GM18517 (cell line): ENCODE data around the gene OR2A7.
A peak's percentile ranks its signal among the peaks of the same experiment; 100 is the strongest.
"Not testable (repeated sequence)": the region's sequence is repeated elsewhere in the genome, so short reads cannot be mapped to it uniquely, and the experiment has no call there.

Experiments
- ATAC-seq: cut with Tn5 transposase; IDR thresholded peaks from one replicate; pipeline ENCODE4 v1.9.1; 2021; ENCODE audit warnings: mild to moderate bottlenecking, moderate library complexity; ENCODE audit not compliant: unreplicated experiment

Gene OR2A7, protein sequence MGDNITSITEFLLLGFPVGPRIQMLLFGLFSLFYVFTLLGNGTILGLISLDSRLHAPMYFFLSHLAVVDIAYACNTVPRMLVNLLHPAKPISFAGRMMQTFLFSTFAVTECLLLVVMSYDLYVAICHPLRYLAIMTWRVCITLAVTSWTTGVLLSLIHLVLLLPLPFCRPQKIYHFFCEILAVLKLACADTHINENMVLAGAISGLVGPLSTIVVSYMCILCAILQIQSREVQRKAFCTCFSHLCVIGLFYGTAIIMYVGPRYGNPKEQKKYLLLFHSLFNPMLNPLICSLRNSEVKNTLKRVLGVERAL

DNA sequence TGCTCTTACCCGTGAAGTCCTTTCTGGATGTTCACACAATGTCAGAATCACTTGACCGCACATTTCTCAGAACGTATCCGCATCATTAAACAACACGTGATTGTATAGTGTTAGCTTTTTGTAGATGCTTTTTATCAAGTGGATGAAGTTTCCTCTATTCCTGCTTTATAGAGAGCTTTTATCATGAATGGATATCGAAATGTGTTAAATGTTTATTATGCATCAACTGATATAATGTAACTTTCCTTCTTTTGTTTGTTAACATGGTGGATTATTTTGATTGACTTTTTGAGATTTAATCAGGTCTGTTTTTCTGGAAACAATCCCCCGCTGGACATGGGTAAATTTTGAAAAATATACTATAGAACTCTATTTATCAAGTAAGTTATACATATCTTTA lies at the start of gene OR2A7:
TSS of gene OR2A7 (minus strand) at position 101 of the 400 bp plus-strand sequence. CDS start 5,164 bp downstream, outside the sequence.
- not testable (repeated sequence) for ATAC-seq

DNA sequence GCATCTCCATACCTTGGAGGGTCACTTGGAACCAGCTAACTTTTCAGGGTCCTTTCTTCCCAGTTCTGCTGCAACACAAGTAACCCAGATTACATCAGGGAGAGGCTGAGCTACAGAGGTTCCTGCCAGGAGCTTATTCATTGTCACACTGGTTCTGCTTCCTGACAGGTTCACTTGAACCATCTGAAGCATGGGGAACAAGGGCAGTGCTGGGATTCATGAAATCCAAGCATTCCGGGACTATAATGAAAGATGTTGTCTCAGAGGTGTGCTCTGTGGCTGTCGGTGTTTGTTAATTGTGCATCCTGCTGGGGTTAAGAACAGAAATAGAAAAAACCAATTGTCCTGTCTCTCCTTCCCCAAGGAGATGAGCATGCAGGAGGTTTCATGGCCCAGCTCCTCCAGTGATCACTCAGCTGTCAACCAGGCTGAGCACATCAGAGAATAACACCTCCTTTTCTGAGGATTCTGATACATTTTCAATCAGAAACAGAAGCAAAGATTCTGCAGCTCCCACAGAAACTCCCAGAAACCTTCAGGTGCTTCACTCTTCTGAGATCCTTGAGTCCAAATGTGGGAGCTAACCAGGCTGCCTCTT lies 47.4 kb upstream of the OR2A7 start, which contains the start of gene OR2A1:
TSS of gene OR2A1 (plus strand) at position 548 of the 598 bp plus-strand sequence. CDS start 5,706 bp downstream, outside the sequence.
- not testable (repeated sequence) for ATAC-seq

DNA sequence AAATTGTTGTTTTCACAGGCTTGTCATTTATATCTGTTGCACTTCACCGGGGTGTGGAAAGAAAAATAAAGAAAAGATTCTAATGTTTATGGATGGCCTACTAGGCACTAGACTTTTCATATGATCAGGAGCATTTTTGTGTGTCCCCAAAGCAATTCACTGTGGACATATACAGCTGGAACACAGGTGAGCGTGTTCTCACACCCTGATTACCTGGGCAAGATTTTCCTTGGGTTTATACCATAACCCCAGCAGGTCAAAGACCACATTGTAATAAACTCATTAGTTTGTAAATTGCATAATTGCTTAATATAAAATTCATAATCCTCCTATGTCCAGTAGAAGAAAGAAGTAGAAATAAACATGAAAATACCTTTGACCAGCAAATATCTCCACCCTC lies 46.6 kb upstream of the OR2A7 start:
- not testable (repeated sequence) for ATAC-seq

- ATAC-seq: not testable (repeated sequence)
Measured at GRCh38 chr7:144309702-144310101, 45.1 kb upstream of the OR2A7 start.

DNA sequence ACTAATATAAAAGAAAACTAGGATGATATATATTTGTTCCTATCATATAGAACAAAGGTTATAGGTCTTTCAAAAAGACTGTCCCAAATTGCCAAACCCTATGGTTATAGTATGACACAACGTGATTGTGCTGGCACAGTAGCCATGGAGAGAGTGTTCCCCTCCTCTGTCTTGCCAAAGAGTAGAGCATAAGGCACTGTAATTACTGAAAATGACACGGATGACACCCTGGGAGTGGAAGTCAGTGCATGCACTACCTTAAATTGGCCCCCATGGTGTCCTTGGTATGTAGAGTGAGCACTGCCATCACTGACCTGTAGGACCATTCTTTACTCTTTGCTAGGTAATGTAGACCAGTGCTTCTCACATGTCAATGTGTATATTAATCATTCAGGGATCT lies 40.6 kb upstream of the OR2A7 start:
- not testable (repeated sequence) for ATAC-seq

DNA sequence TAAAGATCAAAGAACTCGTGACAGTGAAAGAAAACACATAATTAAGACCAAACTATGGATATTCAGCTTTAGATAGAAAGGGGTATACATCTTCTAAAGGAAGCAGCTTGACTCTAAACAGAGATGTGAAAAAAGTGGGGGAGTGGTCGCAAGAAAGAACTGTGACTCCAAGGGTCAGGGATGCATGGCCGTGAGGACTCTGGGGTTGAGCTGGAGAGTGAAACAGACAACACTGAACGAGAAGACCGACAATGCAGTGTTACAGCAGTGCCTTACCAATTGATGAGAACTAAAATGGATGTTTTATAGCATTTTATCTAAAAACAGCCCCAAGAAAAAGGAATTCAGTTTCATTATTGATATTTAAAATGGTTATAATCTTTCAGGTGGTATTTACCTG lies 39.0 kb upstream of the OR2A7 start:
- ATAC-seq: not testable (repeated sequence)

- ATAC-seq: not testable (repeated sequence)
Measured at GRCh38 chr7:144302578-144303303, 38.1 kb upstream of the OR2A7 start.

DNA sequence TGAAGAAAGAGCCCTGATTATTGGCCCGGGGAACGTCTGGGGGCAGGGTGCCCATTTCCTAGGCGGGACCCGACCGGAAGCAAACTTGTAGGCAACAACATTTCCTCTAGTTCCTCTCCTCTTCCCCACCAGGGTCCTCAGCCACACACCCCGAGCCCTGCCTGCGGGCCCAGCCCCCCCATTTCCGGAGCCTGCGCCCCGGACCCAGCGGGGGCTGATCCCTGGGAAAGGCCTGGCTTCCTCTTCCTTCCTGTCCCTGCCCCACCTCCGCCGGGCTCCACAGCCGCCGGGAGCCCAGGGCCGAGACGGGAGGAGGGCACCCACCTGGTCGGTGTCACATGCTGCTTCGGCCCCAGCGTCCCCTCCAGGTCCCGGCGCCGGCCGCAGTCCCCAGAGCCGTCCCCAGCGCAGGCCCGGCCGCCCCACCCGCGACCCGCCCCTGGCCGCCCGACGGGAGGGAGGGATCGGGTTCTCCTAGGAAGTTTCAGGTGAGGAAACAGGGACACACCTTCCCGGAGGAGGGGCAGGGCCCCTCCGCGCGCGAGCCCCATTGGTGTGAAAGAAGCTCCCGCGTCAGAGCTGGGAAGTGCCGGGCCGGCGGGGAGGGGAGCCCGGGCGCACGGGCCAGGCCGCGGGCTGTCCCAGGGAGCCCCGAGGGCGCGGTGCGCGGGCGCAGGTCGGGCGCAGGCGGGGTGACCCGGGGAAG lies 29.4 kb upstream of the OR2A7 start:
- peak; percentile 77 for ATAC-seq

- not testable (repeated sequence) for ATAC-seq
Measured at GRCh38 chr7:144292384-144293161, 28.0 kb upstream of the OR2A7 start.

DNA sequence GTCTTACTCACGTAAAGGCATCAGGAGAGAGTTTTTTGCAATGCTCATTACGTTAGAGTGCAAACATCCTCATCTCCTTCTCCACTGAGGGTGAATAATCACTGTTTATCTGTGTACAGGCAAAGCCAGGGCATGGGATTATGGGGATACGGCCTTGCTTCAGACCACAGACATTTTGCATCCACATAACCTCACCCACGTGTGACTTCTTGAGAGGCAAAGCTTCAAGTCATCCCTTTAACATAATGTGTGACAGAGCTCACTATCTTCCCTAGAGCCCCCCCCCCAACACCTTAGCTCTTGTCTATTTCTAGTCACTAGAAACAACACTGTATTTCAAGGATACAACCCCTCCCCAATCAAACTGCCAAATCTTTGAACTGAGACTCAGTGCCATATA lies 27.0 kb upstream of the OR2A7 start:
- ATAC-seq: not testable (repeated sequence)

- not testable (repeated sequence) for ATAC-seq
Measured at GRCh38 chr7:144287171-144287784, 22.7 kb upstream of the OR2A7 start.

- not testable (repeated sequence) for ATAC-seq
Measured at GRCh38 chr7:144283716-144284115, 19.1 kb upstream of the OR2A7 start.

- ATAC-seq: not testable (repeated sequence)
Measured at GRCh38 chr7:144282490-144282889, 17.9 kb upstream of the OR2A7 start.

- ATAC-seq: not testable (repeated sequence)
Measured at GRCh38 chr7:144281981-144282380, 17.4 kb upstream of the OR2A7 start.

GRCh38 chr7:144280010-144280409 lies 15.4 kb upstream of the OR2A7 start:
- not testable (repeated sequence) for ATAC-seq

DNA sequence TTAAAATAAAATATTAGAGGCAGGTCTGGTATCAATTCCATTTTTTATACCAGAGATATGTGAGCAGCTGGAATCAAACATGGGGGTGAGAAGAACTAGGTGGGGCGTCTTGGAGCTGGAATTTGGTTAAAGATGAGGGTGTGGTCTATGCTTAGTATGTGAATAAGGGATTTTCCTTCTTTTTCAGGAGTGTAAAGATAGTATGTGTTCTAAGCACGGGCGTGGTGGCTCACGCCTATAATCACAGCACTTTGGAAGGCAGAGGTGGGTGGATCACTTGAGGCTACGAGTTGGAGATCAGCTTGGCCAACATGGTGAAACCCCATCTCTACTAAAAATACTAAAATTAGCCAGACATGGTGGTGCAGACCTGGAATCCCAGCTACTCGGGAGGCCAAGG lies 10.7 kb upstream of the OR2A7 start:
- not testable (repeated sequence) for ATAC-seq

GRCh38 chr7:144269188-144269587 lies 4.6 kb upstream of the OR2A7 start, which contains the start of gene CTAGE8:
Gene CTAGE8, minus strand, starts transcription at chr7:144269288. Its CDS starts 38 bp downstream, at chr7:144269250.
- ATAC-seq: not testable (repeated sequence)

DNA sequence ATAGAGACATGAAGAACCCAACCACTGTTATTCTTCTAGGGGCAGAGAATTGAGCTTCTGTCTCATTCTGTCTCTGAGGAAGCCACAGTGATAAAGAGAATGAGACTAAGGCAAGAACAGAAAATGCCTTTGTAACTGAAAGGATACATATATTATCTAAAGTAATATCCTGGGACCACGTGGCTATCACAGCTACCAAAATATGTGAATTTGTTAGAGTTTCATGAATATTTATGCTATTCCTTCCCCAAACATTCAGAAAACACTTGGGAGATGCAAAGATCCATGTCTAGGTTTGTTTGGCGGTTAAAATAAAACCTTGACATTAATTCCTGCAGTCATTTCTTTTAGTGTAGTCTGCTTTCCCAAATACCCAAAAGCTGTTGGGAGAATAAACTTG lies 2.5 kb downstream of the OR2A7 start:
- not testable (repeated sequence) for ATAC-seq

DNA sequence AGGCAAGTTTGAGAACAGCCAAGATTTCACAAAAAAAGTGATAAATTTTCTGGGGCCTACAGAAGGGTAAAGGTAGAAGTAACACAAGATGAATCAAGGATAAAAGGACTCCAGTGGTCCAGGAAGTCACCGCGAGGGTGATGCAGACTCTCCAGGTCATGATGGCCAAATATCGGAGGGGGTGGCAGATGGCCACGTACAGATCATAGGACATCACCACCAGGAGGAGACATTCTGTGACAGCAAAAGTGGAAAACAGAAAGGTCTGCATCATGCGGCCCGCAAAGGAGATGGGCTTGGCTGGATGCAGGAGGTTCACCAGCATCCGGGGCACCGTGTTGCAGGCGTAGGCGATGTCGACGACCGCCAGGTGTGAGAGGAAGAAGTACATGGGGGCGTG lies 5.5 kb downstream of the OR2A7 start:
- not testable (repeated sequence) for ATAC-seq
